Nephron (organoid): ENCODE results near the gene CASKIN1.

Experiments used
- H3K27ac Mint-ChIP-seq, 3 experiments: 2 replicates each; pipeline ENCODE4 v1.8.0; 2020; ENCODE audit warnings: mixed read lengths in 3 of 3, mild to moderate bottlenecking in 2 of 3, moderate library complexity in 1 of 3
- H3K27me3 Mint-ChIP-seq: 2 replicates; pipeline ENCODE4 v1.8.0; 2021; ENCODE audit warnings: low read depth, mild to moderate bottlenecking, moderate library complexity, mixed read lengths
- H3K36me3 Mint-ChIP-seq: 2 replicates; pipeline ENCODE4 v1.8.0; 2020; ENCODE audit warnings: low read depth, mixed read lengths
- H3K4me1 Mint-ChIP-seq: 2 replicates; pipeline ENCODE4 v1.8.0; 2020; ENCODE audit warnings: mixed read lengths
- H3K4me3 Mint-ChIP-seq, 3 experiments: 2 replicates each; pipeline ENCODE4 v1.8.0; 2020; ENCODE audit warnings: mild to moderate bottlenecking in 3 of 3, mixed read lengths in 3 of 3, moderate library complexity in 2 of 3
- H3K9me3 Mint-ChIP-seq: 2 replicates; pipeline ENCODE4 v1.8.0; 2020; ENCODE audit warnings: mixed read lengths
- CTCF ChIP-seq, 3 experiments: fragments of 200-600 bp; sonication (generic); IDR thresholded peaks; one replicate each; pipeline ENCODE4 v1.5.0; 2021; ENCODE audit warnings: antibody characterized with exemption in 3 of 3; ENCODE audit not compliant: unreplicated experiment in 3 of 3

CASKIN1 gene

GRCh38 chr16:2211923-2212347, 15.5 kb upstream of the CASKIN1 start:
- H3K27ac Mint-ChIP-seq = no peak overlapping the region
- peak overlapping the region; percentile 55 to 79 (median 68) for H3K4me3 Mint-ChIP-seq
- H3K9me3 Mint-ChIP-seq = no peaks in the 10 kb centered on the region
- TF ChIP-seq CTCF (IDR thresholded peaks at IDR 0.05; ENCODE audit: unreplicated experiment in 3 of 3) = no peak
- no peaks in the 10 kb centered on the region for H3K27me3 Mint-ChIP-seq
- H3K4me1 Mint-ChIP-seq = peaks cover 27% of the 10 kb centered on the region
- peaks cover 7% of the 10 kb centered on the region for H3K36me3 Mint-ChIP-seq

- Mint-ChIP-seq H3K9me3 (no peaks in the 10 kb centered on the region), H3K36me3 (peaks cover 10% of the 10 kb centered on the region), H3K4me1 (peaks cover 32% of the 10 kb centered on the region)
Observed at GRCh38 chr16:2210386-2211365, 14.3 kb upstream of the CASKIN1 start, which contains the start of gene BRICD5. BRICD5 (minus strand) TSS chr16:2210863; CDS start chr16:2210833, 30 bp downstream.

GRCh38 chr16:2210009-2210332, 13.6 kb upstream of the CASKIN1 start:
- no peaks in the 10 kb centered on the region for H3K27me3 Mint-ChIP-seq
- no peak for TF ChIP-seq CTCF (IDR thresholded peaks at IDR 0.05; ENCODE audit: unreplicated experiment in 3 of 3)
- peaks cover 10% of the 10 kb centered on the region for H3K36me3 Mint-ChIP-seq
- no peak overlapping the region for H3K27ac Mint-ChIP-seq
- peaks cover 32% of the 10 kb centered on the region for H3K4me1 Mint-ChIP-seq
- H3K9me3 Mint-ChIP-seq = no peaks in the 10 kb centered on the region
- no peak overlapping the region for H3K4me3 Mint-ChIP-seq

More at GRCh38 chr16:2210386-2211365, 14.3 kb upstream of the CASKIN1 start, which contains the start of gene BRICD5:
- H3K4me3 Mint-ChIP-seq = peak within 1 kb of the TSS; percentile 55 to 79 (median 68)
- TF ChIP-seq CTCF (IDR thresholded peaks at IDR 0.05; ENCODE audit: unreplicated experiment in 3 of 3) = no peak
- no peaks in the 10 kb centered on the region for H3K27me3 Mint-ChIP-seq
- no peak within 1 kb of the TSS for H3K27ac Mint-ChIP-seq

GRCh38 chr16:2209258-2210008, 13.0 kb upstream of the CASKIN1 start:
- no peak overlapping the region for H3K4me3 Mint-ChIP-seq
- no peaks in the 10 kb centered on the region for H3K9me3 Mint-ChIP-seq
- peaks cover 10% of the 10 kb centered on the region for H3K36me3 Mint-ChIP-seq
- H3K4me1 Mint-ChIP-seq = peaks cover 36% of the 10 kb centered on the region
- no peaks in the 10 kb centered on the region for H3K27me3 Mint-ChIP-seq
- no peak overlapping the region for H3K27ac Mint-ChIP-seq
- TF ChIP-seq CTCF (IDR thresholded peaks at IDR 0.05; ENCODE audit: unreplicated experiment in 3 of 3) = no peak

GRCh38 chr16:2208772-2209171, 12.4 kb upstream of the CASKIN1 start:
- Mint-ChIP-seq H3K27me3 (no peaks in the 10 kb centered on the region), H3K4me1 (peaks cover 38% of the 10 kb centered on the region), H3K9me3 (no peaks in the 10 kb centered on the region), H3K27ac (no peak overlapping the region), H3K4me3 (no peak overlapping the region), H3K36me3 (peaks cover 10% of the 10 kb centered on the region)
- TF ChIP-seq CTCF (IDR thresholded peaks at IDR 0.05; ENCODE audit: unreplicated experiment in 3 of 3) = no peak
